Limb (tissue), 2 donors: ENCODE results near the gene PSMD6.

Experiments used
- DNase-seq, 2 donors: peaks; one replicate each; pipeline ENCODE4 v3.0.0-alpha.2; 2016; ENCODE audit errors: extremely low spot score in 2 of 2

Gene PSMD6

GRCh38 chr3:64023187-64023860 lies at the start of gene PSMD6:
TSS of gene PSMD6 (minus strand) at chr3:64023494. CDS start at chr3:64023419, 75 bp downstream.
- peak; percentile 91 to 95 for DNase-seq

DNA sequence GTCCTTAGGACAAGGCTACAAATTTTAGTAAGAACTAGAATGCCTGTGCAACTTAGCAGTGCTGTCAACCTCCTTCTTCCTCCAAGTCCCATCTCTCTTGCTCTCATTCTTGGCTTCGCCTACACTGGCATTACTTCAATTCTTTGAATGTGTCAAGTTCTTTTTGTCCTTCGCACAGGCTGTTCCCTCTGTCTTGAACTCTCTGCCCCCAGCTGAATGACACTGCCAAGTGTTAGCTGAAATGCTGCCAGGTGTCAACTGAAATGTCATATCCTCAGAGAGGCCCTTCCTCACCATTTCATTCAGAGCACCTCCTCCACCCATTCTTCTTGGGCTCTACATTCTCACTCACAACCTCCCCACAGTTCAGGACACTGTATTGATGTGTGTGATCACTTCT lies 48.8 kb upstream of the PSMD6 start:
- DNase-seq: no peak

DNA sequence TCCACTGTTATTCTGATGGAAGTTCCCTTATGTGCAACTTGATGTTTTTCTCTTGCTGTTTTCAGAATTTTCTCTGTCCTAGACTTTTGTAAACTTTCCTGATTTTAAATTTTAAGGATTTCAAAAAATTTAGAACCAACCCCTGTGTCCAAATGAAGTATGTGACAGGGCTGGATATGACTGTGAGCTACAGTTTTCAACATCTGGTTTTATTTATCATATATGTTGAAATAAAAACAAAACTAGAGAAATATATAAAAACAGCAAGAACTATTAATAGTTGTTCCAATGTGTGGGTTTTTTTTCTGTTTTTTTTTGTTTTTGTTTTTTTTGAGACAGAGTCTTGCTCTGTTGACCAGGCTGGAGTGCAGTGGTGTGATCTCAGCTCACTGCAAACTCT lies 47.4 kb upstream of the PSMD6 start:
- DNase-seq: no peak

DNA sequence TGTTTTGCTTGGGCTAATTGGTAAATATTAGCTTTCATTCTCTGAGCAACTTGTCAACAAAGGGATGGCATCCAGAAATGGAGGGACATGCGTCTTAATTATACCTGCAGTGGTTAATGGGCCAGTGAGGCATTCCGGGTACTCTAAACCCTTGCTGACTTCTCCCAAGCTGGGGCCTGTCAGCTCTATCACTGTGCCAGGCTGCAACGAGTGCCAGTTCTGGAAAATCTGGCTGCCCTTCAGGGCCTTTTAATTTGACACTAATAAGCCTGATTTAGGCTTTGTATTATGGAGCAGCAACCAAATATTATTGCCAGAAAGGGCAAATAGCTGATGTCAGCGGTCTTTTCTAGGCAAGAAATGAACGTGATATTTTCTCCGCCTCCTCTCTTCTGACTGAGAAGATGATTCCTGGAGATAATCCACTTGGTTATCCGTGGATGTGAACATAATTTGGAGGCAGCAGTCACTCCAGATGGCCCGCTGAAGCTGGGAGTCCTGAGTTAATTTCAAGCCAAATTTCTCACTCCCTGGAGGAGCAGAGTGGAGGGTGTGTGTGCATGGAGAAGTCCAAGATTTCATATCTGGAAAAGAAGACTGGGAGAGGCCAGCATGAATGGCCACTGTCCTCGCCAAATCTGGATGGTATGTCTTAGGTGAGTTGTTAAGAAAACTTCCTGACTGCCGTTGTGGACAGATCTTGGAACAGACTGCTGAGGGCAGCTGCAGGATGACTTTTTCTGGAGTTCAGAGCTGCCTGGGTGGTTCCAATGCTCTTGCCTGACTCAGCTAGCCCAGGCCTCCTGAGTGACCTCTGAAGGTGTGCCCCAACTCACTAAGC lies 44.4 kb upstream of the PSMD6 start:
- DNase-seq: no peak

DNA sequence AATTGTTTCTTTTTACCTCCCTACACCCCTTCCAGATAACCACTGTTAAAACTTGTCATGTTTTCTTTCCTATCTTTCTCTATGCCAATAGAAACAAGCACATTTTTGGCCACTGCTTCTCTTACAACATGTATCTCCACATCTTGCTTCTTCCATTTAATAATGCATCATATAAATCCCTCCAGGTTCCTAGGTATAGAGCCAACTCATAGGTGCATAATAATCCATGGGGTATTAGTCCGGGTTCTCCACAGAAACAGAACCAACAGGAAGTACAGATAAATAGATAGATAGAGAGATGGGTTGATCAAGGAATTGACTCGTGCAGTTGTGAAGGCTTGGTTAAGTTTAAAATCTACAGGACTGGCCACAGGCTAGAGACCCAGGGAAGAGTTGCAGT lies 41.5 kb upstream of the PSMD6 start:
- DNase-seq: no peak

DNA sequence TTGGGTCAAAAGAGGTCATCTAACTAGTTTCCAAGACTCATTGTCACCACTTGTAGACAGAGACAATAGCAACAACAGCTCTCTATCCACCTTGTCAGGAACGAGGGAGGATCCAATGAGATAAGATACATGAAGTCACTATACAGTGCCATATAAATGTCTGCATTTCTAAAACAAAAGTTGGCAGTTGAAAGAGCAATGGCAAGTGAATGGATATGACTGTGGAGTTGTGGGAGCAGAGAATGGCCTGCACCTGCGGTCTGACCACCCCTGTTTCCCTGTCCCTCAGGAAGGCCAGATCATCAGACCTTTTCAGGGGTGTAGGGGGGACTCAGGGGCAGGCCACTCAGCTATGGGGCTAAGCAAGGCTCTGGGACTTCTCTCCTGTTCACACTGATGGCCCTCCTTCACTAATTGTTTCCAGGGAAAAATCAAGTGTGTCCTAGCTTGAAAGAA lies 40.7 kb upstream of the PSMD6 start:
- DNase-seq: no peak

DNA sequence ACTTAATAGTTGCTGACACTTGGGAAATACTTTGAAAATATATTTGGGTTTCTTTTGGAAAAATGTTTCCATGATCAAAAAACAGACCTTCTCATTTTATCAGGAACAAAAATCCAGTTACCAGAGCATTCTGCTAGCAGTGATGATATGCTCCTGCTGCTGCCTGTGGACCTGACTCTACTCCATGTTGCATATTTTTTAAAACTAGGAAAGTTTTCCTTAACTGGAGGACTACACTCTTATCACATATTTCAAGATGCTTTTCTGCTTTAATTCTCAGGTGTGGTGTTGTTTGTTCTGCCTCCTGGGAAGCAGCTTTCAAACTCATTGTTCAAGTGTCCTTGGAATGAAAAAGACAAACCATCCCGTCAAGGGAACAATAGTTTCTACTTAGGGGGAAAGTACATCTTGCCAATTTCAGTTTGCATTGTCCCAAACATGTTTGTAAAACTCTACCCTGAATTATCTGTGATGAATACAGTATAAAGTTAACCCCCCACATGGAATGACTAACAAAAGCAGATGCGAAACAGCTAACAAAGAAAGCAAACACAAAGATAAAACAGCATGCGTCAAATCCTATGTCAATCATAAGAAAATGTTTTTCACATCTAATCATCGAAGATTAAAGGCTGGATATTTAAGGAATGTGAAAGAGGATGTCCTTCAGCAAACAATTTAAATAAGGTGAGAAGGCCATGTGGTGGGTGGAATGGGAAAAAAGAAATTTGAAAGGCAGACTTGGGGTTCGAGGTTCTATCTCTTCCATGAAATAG lies 40.1 kb upstream of the PSMD6 start:
- DNase-seq: no peak

- no peak for DNase-seq
Measured at GRCh38 chr3:64061628-64062027, 38.3 kb upstream of the PSMD6 start.

DNA sequence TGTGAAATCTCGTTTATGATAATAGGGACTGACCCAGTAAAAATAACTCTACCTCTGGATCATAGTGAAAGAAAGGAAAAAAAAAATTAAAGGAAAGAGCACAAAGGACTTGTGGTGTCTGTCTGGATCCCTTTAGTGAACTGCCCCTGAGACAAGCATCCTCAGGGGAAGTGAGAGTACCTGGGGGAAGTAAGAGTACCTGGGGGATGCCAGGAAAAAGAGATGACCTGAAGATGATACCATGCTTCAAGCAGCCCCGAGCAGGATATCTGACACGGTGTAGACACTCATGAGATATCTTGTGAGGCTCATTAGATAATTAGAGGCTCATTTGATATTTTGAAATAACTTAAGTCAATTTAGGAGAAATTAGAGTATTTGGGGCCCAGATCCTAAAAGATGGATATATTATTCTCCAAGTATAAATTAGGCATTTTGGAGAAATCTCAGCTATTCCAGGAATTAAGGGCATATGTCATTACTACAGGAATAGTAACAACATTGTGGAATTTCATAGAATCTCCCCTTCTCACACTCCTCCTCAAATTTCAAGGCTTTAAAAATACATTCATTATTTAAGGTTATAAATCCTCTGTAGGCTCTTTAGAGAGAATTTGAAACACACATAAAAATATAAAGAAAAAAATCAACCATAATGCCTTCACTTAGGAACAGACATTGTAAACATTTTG lies 36.3 kb upstream of the PSMD6 start:
- no peak for DNase-seq

GRCh38 chr3:64058566-64058965 lies 35.3 kb upstream of the PSMD6 start:
- no peak for DNase-seq

GRCh38 chr3:64057231-64057630 lies 33.9 kb upstream of the PSMD6 start:
- DNase-seq: no peak

GRCh38 chr3:64056606-64057180 lies 33.4 kb upstream of the PSMD6 start:
- DNase-seq: no peak

- no peak for DNase-seq
Measured at GRCh38 chr3:64055076-64055475, 31.8 kb upstream of the PSMD6 start.

- DNase-seq: no peak
Measured at GRCh38 chr3:64054488-64054887, 31.2 kb upstream of the PSMD6 start.

GRCh38 chr3:64053581-64053980 lies 30.3 kb upstream of the PSMD6 start:
- DNase-seq: no peak

DNA sequence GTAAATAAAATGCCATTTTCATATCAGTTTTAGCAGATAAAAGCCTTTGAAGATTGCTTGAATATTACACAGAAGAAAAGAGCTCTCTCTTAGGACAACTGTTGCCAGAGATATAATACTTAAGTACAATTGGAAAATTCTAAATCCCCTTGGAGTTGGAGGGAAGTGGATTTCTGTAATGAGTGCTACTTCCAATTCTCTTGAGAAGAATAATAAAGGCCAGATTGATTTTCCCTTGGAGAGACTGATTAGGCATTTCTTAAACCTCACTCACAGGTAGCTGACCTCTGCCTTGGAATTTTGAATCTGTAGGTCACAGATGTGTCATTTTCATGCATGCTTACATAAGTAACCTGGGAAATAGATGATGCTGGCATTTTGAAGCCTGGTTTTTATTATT lies 29.8 kb upstream of the PSMD6 start:
- no peak for DNase-seq

DNA sequence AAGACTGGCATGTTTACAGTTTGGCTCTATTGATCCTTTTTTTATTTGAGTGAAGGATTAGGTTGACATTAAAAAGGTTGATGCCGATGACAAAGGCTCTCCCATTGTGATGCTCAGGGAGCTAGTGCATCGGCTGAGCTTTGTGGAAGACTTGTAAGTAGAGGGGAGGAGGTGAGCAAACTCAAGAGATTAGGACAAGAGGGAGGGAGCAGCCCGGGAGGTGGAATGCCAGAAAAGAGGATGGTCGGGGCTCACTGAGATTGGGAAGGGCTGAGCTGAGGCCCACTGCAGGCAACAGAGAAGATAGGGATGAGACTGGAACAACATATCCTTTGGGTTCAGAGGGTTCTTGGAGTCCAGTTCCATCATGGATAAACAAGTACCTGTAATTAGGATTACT lies 26.5 kb upstream of the PSMD6 start:
- DNase-seq: no peak

GRCh38 chr3:64049136-64049535 lies 25.8 kb upstream of the PSMD6 start:
- DNase-seq: no peak

- no peak for DNase-seq
Measured at GRCh38 chr3:64048631-64049061, 25.4 kb upstream of the PSMD6 start.

GRCh38 chr3:64047787-64048186 lies 24.5 kb upstream of the PSMD6 start:
- DNase-seq: no peak

DNA sequence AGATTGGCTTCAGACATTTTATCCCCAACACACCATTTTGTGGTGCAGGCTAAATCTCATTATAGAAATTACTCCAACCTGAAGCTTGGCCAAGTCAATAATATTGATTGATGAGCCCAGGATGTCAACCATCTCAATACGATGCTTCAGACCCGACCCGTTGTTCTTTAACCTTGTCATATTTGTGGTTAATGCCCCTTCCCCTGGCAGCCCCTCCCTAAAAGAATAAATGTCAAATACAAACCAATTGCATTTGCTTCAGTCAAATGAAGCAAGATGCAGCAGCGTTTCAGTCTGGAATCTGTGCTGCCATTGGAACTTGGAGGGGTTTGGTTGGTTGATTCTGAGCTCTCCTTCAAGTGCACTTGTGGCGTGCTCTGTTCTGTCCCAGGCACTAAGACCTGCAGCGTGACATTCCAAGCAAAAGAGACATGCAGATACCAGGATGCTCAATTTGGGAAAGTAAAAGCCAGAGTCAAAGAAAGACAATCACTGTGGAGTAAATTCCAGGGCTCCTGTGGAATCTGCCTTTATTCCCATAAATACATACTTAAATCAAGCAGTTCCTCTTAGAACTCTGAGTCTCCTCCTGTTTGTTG lies 23.8 kb upstream of the PSMD6 start:
- DNase-seq: no peak
